Middle frontal gyrus (tissue), 1 donor: Measurements from ENCODE around the gene CYS1.

Experiments
- DNase-seq: peaks from one replicate; pipeline ENCODE4 v3.0.0-alpha.2; 2015; ENCODE audit warnings: low spot score; ENCODE audit errors: extremely low spot score

The CYS1 gene

DNA sequence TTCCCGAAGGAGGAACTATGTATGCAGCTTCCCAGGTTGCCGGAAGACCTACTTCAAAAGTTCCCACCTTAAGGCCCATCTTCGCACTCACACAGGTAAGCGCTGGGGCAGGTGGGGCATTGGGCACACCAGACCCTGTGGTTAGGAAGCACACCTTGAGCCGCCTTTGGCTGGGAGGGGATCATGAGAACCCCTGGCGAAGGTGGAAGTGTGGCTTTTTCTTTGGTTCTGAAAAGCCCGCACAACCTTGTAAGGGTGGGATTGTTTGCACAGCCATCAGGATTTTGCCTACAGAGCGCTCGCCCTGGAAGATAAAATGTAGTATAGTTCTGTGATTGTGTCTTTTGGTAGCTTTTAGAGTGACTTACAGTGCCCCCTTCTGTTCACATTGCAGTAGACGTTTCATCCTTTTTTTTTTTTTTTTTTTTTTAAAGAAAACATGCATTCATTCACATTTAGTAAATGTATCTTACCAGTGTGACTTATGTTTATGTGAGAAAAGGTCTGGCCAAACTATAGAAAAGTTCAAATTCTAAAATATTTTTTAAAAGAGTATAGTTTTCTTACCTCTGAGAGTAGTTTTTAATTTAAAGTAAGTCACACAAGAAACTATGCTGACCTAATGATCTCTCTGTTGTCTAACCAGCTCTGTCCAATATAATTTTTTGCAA, 31.6 kb downstream of the CYS1 start:
- peak; percentile 29 for DNase-seq

DNA sequence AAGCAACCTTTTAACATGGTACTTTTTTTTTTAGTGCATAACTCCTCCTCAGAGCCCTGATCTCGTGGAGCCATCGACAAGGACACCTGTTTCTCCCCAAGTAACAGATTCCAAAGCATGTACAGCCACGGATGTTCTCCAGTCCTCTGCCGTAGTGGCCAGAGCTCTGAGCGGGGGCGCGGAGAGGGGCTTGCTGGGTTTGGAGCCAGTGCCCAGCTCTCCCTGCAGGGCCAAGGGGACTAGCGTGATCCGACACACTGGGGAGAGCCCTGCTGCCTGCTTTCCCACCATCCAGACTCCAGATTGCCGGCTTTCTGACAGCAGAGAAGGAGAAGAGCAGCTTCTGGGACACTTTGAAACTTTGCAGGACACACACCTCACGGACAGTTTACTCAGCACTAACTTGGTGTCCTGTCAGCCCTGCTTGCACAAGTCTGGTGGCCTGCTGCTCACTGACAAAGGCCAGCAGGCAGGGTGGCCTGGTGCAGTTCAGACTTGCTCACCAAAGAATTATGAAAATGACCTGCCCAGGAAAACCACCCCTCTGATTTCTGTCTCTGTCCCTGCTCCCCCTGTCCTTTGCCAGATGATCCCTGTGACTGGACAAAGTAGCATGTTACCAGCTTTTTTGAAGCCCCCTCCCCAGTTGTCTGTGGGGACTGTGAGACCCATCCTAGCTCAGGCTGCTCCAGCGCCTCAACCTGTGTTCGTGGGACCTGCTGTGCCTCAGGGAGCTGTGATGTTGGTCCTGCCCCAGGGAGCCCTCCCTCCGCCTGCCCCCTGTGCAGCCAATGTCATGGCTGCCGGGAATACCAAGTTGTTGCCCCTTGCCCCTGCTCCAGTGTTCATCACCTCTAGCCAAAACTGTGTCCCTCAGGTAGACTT, 32.4 kb downstream of the CYS1 start:
- no peak for DNase-seq

DNA sequence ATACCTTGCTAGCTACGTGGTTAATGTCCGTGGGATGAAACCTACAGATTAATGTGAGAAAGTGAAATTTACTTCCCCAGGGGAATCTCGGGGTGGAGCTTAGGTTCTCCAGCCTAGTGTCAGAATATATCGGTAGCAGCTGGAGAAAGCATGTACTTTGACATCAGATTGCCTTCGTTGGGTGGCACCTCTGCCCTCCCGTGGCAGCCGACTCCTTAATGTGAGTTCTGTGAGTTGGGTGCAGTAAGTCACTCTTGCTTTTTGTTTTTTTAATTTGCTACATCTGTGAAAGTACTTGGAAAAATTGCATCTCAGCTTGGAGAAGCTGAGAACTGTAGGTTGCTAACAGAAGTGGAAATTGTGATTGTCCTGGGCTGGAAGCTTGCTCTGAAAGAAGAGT, 33.3 kb downstream of the CYS1 start:
- no peak for DNase-seq

DNA sequence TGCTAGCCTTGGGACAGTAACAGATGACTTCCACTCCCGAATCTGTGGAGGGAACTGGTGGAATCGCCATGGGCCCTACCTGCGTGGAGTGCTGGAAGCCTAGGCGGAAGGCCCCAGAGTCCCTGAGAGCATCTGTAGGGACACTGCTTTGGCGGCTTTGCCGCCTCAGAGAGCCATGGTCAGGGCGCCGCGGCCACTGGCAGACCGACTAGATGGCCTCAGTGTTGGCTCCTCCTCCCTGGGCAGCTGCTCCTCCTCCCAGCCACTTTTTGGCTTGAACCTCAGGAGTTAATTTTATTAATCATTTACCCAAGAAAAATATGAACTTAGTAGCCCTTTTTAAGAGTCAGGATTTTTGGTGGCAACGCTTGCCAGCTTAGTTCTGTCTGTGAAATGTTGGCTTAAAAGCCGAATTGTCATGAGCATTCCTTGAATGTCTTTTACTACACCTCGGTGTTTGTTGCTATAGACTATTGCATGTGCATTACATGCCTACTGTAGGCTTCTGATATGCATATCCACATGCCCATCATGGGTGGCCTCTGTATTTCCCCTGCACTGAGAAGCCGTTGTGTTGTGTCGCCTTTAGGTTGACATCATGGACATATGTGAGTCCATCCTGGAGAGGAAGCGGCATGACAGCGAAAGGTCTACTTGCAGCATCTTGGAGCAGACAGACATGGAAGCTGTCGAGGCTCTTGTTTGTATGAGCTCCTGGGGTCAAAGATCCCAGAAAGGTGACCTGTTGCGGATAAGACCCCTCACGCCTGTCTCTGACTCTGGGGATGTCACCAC, 34.5 kb downstream of the CYS1 start:
- DNase-seq: no peak

DNA sequence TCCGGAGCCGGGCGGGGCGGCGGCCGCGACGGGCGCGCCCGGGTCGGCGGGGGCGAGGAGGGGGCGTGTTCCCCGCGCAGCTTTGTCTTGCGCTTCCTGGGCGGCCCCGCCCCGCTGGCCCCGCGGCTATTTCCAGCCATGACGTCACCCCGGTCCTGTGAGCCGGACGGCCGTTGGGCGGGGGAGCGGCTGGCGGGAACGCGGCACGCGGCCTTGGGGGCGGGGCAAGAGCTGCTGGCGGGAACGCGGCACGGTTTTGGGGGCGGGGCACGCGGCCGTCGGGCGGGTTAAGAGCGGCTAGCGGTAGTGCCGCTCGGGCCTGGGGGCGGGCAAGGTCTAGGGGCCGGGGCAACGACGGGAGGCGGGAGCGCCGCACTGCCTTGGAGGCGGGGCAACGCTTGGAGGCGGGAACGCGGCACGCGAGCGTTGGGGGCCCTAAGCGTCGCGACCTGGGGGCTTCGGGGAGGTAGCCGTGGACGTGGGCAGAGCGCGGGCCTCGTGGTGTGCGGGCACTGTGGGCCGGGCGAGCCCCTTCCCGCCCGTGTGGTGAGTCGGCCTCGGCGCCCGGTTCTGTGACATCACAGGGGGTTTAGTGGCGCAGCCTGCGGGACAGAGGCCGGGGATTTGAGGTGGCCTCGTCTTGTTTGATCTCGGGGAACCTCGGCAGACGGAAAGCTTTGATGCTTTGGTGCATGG, 36.2 kb downstream of the CYS1 start:
- peak; percentile 62 for DNase-seq

DNA sequence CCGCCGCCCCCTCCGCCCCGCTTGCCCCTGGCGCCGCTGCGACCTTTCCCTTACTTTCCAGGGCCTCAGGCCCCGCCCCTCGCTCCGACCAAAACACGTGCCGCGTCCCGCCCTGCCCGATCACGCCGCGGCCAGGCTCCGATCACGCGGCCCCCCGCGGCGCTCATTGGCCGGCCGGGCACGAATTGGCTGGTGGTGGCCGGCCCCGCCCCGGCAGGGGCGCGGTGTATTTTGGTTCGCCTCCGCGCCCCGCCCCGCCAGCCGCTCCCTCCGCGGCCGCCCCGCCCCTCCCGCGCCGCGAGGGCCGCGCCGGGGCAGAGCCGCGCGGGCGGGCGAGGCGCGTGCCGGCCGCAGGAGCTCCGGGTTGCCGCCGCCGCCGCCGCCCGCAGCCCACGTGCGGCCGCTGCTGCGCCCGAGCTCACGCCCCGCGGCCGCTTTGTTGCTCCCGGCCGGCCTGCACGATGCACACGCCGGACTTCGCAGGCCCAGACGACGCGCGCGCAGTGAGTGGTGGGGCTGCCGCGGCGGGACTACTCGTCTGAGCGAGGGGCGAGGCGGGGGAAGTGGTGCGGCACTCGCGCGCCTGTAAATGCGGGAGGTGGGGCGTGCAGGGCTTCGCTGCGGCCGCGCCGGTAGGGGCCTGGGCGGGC, 36.8 kb downstream of the CYS1 start, which contains the start of gene KLF11:
TSS of gene KLF11 (plus strand) at position 295 of the 650 bp plus-strand sequence. CDS start at position 462, 167 bp downstream.
- peak; percentile 64 for DNase-seq

DNA sequence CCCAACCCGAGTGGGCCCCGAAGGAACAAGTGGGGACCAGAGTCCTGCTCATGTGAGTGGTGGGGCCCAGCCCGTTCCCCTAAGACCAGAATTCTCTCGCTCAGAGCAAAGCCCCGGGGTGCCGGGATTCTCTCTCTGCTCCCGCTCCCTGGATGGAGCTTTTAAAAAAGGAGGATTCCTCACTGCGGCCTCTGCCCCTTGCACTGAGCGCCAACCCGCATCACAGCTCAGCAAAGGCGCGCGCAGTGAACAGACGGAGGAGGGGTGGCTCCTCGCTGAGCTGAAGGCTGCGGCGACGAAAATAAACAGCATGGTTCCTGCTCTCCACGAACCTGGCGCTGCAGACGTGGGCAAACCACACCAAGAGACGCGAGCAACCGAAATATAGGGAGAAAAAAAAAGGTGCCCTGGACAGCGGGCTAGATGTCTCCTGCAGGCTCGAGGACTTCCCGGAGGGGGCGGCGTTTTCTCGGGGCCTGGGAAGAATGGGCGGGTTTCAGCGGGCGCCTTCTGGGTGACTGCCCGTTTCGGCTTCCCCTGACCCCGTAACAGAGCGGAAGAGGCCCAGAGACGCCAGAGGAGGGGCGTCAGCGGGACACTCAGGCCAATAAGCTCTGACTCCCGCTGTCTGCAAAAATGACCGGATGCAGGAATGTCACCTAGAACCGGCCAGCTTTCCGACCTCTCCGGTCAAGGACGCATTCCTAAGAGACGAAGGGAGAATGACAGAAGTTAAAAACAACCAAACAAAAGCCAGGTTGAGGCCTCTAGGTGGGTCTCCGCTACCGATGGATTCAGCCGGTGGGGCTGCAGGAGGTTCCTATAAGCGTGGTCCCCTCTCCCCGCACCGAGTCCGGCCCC, 37.7 kb downstream of the CYS1 start:
- no peak for DNase-seq

DNA sequence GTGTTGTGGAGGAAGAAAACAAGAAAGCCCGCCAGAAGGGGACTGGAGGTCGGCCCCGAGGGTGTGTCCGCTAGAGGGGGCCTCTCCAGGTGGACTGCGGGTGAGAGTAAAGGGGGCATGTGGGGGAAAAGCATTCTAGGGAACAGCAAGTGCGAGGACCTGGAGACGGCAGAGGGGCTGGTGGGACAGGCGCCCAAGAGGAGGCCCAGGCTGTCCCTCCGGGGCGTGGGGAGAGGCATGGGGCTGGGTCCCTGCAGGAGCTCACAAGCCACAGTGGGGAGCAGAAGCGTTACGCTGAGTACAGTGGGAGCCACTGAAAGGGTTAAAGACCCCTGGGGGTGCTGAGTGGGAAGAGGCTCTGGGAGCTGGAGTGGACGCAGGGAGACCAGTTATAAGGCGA, 38.5 kb downstream of the CYS1 start:
- no peak for DNase-seq

DNA sequence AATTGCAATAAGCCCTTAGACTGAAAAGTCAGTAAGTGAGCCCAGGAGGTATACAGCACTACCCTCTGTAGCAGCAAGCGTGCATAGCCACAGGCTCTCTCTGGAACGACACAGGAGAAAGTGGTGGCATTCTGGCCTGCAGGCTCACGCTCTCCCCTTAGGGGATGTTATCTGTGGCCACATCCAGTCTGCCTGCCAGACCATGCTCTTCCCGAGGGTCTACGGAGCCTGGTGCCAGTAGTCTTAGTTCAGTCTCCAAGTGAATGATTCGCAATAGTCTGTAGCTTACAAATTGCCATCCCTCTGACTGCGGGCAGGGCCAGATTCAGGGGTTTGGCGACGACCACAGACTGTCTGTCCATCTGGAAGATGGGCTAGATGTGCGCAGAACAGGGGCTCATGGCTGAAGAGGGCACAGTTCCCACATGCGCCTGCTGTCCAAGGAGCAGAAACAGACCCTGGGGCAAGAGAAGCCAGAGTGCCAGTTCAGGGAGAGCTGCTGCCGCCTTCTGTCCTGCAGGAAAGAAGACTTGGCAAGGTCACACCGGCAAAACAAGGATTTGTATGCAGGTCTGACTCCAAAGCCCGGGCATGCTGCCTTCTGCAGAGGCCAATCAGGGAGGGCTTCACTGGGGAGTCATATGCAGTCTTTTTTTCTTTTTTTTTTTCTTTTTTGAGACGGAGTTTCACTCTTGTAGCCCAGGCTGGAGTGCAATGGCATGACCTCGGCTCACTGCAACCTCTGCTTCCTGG, 40.4 kb downstream of the CYS1 start:
- no peak for DNase-seq

DNA sequence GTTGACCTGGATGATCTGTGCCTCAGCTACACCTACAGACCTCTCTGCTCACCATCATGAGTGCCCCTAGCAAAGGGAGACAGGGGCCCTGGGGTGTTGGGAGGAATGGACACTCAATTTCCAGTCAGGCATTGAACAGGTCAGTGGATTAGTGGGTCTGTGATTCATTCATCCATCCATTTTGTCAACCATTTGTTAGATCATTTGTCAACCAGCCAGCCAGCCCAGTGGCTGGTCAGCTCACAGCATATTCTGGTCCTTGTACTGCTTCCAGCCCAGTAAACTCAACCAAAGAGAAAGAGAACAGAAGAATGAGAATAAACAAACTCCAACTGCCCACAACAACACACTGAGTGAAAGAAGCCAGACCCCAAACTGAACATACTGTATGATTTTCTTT, 41.5 kb downstream of the CYS1 start:
- DNase-seq: no peak

DNA sequence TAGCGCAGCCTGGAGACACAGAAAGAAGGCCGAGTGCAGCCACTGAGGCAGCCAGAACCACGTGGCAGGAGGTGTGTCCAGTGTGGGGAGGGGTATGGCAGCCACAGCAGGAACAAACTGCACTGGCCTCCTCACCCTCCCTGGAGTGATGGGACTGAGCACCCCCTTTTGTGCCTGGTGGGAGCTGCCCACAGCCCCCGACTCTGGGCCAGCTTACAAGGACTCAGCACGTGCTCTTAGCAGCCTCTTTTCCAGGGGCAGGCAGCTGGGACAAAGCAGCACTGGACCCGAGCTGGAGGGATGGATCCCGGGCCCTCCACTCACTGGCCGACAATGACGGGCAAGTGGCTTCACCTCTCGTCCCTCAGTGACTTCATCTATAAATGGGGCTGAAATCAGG, 42.1 kb downstream of the CYS1 start:
- no peak for DNase-seq

DNA sequence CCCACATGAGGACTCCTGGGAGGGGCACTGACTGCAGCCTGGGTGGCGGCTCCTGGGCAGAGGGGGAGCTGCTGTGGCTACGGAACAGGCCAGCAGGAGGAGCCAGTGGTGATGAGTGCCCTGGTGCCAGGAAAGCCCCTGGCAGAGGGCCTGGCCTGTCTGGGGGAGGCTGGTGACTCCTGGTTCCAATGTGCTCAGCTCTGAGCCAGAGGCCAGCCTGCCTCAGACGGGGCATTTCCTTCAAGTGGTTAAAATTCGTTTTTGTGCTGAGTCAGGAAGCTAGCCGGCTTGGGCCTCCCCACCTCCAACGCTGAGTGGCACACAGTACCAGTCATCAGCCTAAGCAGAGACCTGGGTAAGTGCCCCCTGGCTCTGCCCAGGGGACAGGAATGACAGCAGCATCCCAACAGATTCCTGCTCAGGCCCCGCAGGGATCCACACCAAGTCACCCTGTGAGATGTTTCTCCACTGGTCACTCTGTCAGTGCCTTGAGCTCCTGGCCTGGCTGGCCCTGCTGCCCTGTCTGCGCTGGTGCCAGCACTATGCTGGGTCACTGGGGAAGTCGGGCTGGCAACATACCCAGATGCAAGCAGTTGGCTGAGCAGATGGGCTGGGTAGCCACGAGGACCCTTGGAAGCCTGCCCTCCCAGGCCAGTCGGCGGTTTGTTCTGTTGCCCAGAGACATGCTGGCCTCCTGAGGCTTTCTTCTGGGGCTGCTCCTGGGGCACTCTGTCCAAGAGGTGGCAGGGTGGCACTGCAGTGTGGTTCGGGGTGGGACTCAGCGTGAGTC, 43.9 kb downstream of the CYS1 start:
- DNase-seq: peak; percentile 60

DNA sequence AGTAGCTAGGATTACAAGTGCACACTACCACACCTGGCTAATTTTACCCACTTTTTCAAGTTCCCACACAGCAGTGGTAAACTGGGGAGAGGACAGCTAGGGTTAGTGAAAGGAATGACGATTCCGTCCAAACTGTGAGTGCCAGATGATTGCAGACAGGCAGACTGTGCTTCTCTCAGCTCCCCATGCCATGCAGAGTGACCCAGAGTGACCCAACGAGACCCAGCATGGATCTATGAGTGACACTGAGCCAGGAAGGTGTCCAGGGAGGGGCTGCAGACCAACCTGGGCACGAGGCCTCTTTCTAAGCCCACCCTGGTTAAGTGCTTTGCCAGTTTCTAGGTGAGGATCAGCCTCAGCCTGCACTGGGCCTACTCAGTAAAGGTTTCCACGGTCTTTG, 44.6 kb downstream of the CYS1 start:
- no peak for DNase-seq

DNA sequence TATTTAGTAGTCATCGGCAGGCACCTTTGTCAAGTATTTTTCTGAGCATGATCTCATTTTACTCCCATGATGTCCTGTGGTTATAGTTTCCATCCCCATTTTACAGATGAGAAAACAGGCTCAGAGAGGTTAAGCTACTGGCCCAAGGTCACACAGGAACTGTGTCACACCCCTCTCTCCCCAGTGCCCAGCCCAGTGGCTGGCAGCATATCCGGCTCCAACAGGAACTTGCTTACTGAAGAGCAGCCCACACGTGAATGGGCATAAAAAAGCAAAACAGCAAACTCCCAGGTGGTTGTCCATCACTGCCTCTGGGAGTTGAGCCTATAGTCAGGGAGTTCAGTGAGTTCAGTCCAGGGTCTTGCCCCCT, 45.2 kb downstream of the CYS1 start:
- DNase-seq: no peak

DNA sequence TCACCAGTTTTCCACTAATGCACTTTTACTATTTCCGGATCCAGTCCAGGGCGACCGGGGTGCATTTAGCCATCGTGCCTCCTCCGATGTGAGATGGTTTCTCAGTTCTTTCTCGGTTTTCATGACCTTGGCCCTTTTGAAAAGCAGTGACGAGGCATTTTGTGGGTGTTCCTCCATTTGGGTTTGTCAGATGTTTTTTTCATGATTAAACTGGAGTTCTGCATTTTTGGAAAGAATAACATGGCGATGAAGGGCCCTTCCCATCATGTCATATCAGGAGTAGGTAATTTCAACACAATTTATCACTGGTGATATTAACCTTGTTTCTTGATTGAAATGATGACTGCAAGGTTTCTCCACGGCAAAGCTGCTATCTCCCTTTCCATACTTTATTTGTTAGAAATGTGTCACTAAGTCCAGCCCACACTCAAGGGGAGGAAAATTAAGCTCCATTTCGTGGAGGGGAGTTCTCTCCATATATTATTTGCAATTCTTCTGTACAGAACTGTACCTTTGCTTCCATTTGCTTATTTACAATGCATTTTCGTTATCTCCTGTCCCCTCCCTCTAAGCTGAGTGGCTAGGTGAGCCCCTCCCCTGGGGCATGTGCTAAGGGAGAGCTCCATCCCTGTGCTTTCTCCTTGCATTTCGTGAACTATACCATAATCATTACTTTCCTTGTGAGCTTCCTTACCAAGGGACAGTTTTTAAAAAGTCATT, 45.7 kb downstream of the CYS1 start:
- no peak for DNase-seq

DNA sequence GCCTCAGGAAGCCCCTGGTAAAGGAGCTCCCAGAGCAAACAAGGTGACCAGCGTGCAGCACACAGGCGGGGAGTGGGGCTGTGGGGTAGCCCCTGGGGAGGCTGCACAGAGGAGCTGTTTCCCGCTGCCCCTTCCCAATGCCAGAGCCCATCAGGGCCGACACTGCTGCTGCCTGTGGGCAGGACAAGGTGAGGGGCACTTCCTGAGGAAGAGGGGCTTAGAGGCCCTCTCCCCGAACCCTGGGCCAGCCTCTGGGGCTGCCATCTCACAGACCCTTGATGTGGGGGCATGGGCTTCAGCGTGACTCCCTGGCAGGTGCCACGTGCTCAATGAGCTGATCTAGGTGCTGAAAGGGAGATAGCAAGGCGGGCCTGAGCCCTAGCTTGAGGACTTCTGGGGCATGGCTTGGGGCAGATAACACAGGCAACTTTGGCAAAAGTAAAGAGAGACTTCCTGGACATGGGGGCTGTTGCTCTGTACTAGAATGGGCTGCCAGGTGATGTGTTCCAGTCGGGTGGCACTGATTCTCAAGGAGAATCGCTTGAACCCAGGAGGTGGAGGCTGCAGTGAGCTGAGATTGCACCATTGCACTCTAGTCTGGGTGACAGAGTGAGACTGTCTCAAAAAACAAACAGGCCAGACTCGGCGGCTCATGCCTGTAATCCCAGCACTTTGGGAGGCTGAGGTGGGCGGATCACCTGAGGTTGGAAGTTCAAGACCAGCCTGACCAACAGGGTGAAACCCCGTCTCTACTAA, 46.8 kb downstream of the CYS1 start:
- no peak for DNase-seq

DNA sequence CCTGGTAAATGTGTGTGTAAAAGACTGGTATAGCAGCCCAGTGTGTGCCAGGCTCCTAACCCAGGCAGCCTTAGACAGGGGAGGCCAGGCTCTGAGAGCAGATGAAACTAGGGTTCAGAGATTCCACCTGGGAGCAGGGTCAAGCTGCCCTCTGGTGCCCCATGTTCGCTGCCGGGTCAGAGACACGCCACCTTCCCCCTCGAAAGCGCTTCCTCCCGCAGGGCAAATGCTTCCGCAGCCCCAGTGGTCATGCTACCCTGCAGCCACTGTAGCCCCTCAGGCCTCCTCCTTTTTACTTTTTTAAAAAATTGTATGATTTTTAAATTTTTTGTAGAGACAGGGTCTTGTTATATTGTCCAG, 47.5 kb downstream of the CYS1 start:
- DNase-seq: no peak
